H1 (cell line): ENCODE data around the gene ZCCHC18. TPM values are rescaled to one million over a fixed set of nuclear protein-coding genes. Genes with fewer than 3 reads are reported as not detected.
A peak's percentile ranks its signal among the peaks of the same experiment; 100 is the strongest.

ENCODE experiments used
- CTCF ChIA-PET: fragments of 300-600 bp; sonication (Branson Sonifier 250); formaldehyde crosslinking; loops from one replicate; lab custom pipeline; 2021; ENCODE audit not compliant: partially characterized antibody; lab: Charles Lee
- POLR2A ChIA-PET: fragments of 300-600 bp; sonication (Branson Sonifier 250); formaldehyde crosslinking; loops from one replicate; lab custom pipeline; 2021; ENCODE audit warnings: inconsistent platforms; ENCODE audit not compliant: partially characterized antibody; lab: Charles Lee
- DNase-seq, 2 experiments: peaks; one replicate each; pipeline versions ENCODE4 v3.0.0 to v3.0.0-alpha.2; 2010 to 2022; ENCODE audit warnings: low spot score in 2 of 2, low read depth in 1 of 2, mixed read lengths in 1 of 2
- FAIRE-seq: peaks from 2 replicates; lab custom pipeline; 2011; peaks lifted over from hg19 to GRCh38; lab: Jason Lieb, UNC
- H2AFZ ChIP-seq: 2 replicates; pipeline ENCODE4 v1.8.1; 2012; ENCODE audit warnings: low read length, inconsistent platforms
- H2AK5ac ChIP-seq: 2 replicates; pipeline ENCODE4 v1.6.1; 2013; ENCODE audit warnings: low read depth, low read length
- H2BK120ac ChIP-seq: replicated peaks from 2 replicates; pipeline ENCODE3; 2013; ENCODE audit warnings: low read depth, low read length, inconsistent platforms
- H2BK12ac ChIP-seq: 2 replicates; pipeline ENCODE4 v1.6.1; 2013; ENCODE audit warnings: low read depth, low read length
- H2BK15ac ChIP-seq: 2 replicates; pipeline ENCODE4 v1.6.1; 2013; ENCODE audit warnings: low read length
- H2BK20ac ChIP-seq: 2 replicates; pipeline ENCODE4 v1.6.1; 2013; ENCODE audit warnings: low read length
- H2BK5ac ChIP-seq: 2 replicates; pipeline ENCODE4 v1.6.1; 2013; ENCODE audit warnings: low read depth, low read length
- H3K14ac ChIP-seq: 2 replicates; pipeline ENCODE4 v1.6.1; 2013; ENCODE audit warnings: inconsistent platforms; ENCODE audit not compliant: insufficient read length
- H3K18ac ChIP-seq: 2 replicates; pipeline ENCODE4 v1.6.1; 2013; ENCODE audit warnings: low read length; ENCODE audit errors: extremely low read depth
- H3K23ac ChIP-seq: 2 replicates; pipeline ENCODE4 v1.6.1; 2013; ENCODE audit warnings: inconsistent platforms; ENCODE audit not compliant: insufficient read length
- H3K23me2 ChIP-seq: 2 replicates; pipeline ENCODE4 v1.6.1; 2013; ENCODE audit warnings: low read depth, low read length
- H3K27ac ChIP-seq: 2 replicates; pipeline ENCODE4 v1.6.1; 2011; ENCODE audit warnings: low read depth, low read length, inconsistent platforms
- H3K27me3 ChIP-seq, 4 experiments: replicated peaks in 1 of 4; 1 replicate in 1 of 4; 2 replicates in 3 of 4; pipeline versions ENCODE4 v1.6.1 to v1.8.1; 2011 to 2013; ENCODE audit warnings: low read length in 3 of 4, mild to moderate bottlenecking in 3 of 4, inconsistent platforms in 2 of 4, mixed read lengths in 2 of 4, moderate library complexity in 1 of 4; ENCODE audit not compliant: control insufficient read depth in 3 of 4, insufficient read depth in 3 of 4; ENCODE audit errors: extremely low read depth in 1 of 4
- H3K36me3 ChIP-seq, 4 experiments: 2 replicates each; pipeline versions ENCODE4 v1.6.1 to v1.8.1; 2011 to 2013; ENCODE audit warnings: mild to moderate bottlenecking in 4 of 4, low read length in 3 of 4, moderate library complexity in 2 of 4, control low read depth in 1 of 4, inconsistent platforms in 1 of 4; ENCODE audit not compliant: insufficient read depth in 4 of 4, control insufficient read depth in 2 of 4
- H3K4ac ChIP-seq: replicated peaks from 2 replicates; pipeline ENCODE3; 2013; ENCODE audit warnings: low read length, low read depth, mixed read lengths, inconsistent platforms; ENCODE audit not compliant: insufficient read length
- H3K4me1 ChIP-seq, 4 experiments: replicated peaks in 1 of 4; 1 replicate in 1 of 4; 2 replicates in 3 of 4; pipeline versions ENCODE4 v1.6.1 to v1.8.1; 2011 to 2013; ENCODE audit warnings: low read length in 3 of 4, inconsistent platforms in 2 of 4, mixed read lengths in 1 of 4; ENCODE audit not compliant: insufficient read depth in 4 of 4, control insufficient read depth in 3 of 4
- H3K4me2 ChIP-seq, 2 experiments: 2 replicates each; pipeline versions ENCODE4 v1.6.1 to v1.8.1; 2011 to 2013; ENCODE audit warnings: low read depth in 2 of 2, low read length in 2 of 2, control low read depth in 1 of 2, inconsistent platforms in 1 of 2, mild to moderate bottlenecking in 1 of 2; ENCODE audit not compliant: insufficient read depth in 1 of 2
- H3K4me3 ChIP-seq, 4 experiments: fragments of 200-600, 300-600 bp in 1 of 4; sonication (generic), shearing (Covaris generic), sonication (Bioruptor Twin) in 1 of 4; 2 replicates each; pipeline versions ENCODE4 v1.5.1 to v1.8.1; 2011 to 2016; ENCODE audit warnings: low read length in 4 of 4, low read depth in 3 of 4, control low read depth in 2 of 4, inconsistent platforms in 2 of 4, mild to moderate bottlenecking in 2 of 4, mixed read lengths in 1 of 4, moderate library complexity in 1 of 4; ENCODE audit not compliant: insufficient read depth in 2 of 4; ENCODE audit errors: extremely low read depth in 1 of 4
- H3K56ac ChIP-seq: replicated peaks from 2 replicates; pipeline ENCODE3; 2013; ENCODE audit warnings: low read depth, mild to moderate bottlenecking, mixed read lengths, low read length, inconsistent platforms; ENCODE audit not compliant: insufficient read length
- H3K79me1 ChIP-seq: 2 replicates; pipeline ENCODE4 v1.6.1; 2013; ENCODE audit warnings: low read depth, low read length, control low read depth
- H3K79me2 ChIP-seq, 2 experiments: 2 replicates each; pipeline versions ENCODE4 v1.6.1 to v1.8.1; 2012 to 2013; ENCODE audit warnings: low read length in 2 of 2, mild to moderate bottlenecking in 2 of 2, inconsistent platforms in 1 of 2; ENCODE audit not compliant: insufficient read depth in 2 of 2, control insufficient read depth in 1 of 2
- H3K9ac ChIP-seq, 4 experiments: replicated peaks in 1 of 4; 1 replicate in 1 of 4; 2 replicates in 3 of 4; pipeline versions ENCODE4 v1.6.1 to v1.8.1; 2011 to 2013; ENCODE audit warnings: low read depth in 3 of 4, low read length in 3 of 4, control low read depth in 2 of 4, mild to moderate bottlenecking in 2 of 4, moderate library complexity in 2 of 4, inconsistent platforms in 1 of 4; ENCODE audit errors: extremely low read depth in 1 of 4
- H3K9me3 ChIP-seq, 2 experiments: 2 replicates each; pipeline versions ENCODE4 v1.6.1 to v1.8.1; 2012 to 2013; ENCODE audit warnings: mild to moderate bottlenecking in 2 of 2, moderate library complexity in 2 of 2, control low read depth in 1 of 2, inconsistent platforms in 1 of 2, low read depth in 1 of 2, low read length in 1 of 2, mixed read lengths in 1 of 2; ENCODE audit not compliant: insufficient read depth in 2 of 2
- H4K20me1 ChIP-seq, 2 experiments: replicated peaks in 1 of 2; 2 replicates each; pipeline versions ENCODE3 to v1.8.1; 2011 to 2013; ENCODE audit warnings: inconsistent platforms in 2 of 2, low read length in 2 of 2, mild to moderate bottlenecking in 1 of 2; ENCODE audit not compliant: insufficient read depth in 2 of 2, control insufficient read depth in 1 of 2
- H4K5ac ChIP-seq: 2 replicates; pipeline ENCODE4 v1.6.1; 2013; ENCODE audit warnings: low read length, low read depth, mixed read lengths, inconsistent platforms; ENCODE audit not compliant: insufficient read length
- H4K8ac ChIP-seq: 2 replicates; pipeline ENCODE4 v1.8.0; 2013; ENCODE audit warnings: mild to moderate bottlenecking, moderate library complexity, low read length, inconsistent platforms; ENCODE audit not compliant: insufficient read depth; ENCODE audit errors: extremely low read depth
- H4K91ac ChIP-seq: replicated peaks from 2 replicates; pipeline ENCODE3; 2013; ENCODE audit warnings: low read length, mixed read lengths, inconsistent platforms; ENCODE audit not compliant: insufficient read length
- RAD21 ChIP-seq, 2 experiments: IDR thresholded peaks in 1 of 2; conservative IDR thresholded peaks in 1 of 2; 2 replicates each; pipeline ENCODE4 v1.6.1; 2011; ENCODE audit warnings: low read depth in 2 of 2, low read length in 2 of 2, improper control_type of control experiment in 1 of 2, inconsistent platforms in 1 of 2, mild to moderate bottlenecking in 1 of 2, moderate library complexity in 1 of 2
- RNF2 ChIP-seq: fragments of 200-900, 300-1000 bp; sonication (generic); IDR thresholded peaks from 2 replicates; pipeline ENCODE4 v1.7.1; 2016; ENCODE audit warnings: borderline replicate concordance, low read depth, mild to moderate bottlenecking, antibody characterized with exemption, low read length; ENCODE audit not compliant: poor library complexity, severe bottlenecking; ENCODE audit errors: missing control alignments
- WGBS, 2 experiments: shearing (Covaris generic) in 1 of 2; methylation state at CpG; one replicate each; pipeline versions ENCODE4 v1.1.6 to v1.1.7; 2013 to 2015; ENCODE audit warnings: low lambda C conversion rate in 2 of 2, mixed read lengths in 2 of 2, inconsistent platforms in 1 of 2, low coverage in 1 of 2, missing lambda C conversion rate in 1 of 2; ENCODE audit not compliant: insufficient replicate concordance in 2 of 2, insufficient coverage in 1 of 2, insufficient read length in 1 of 2; ENCODE audit errors: extremely low coverage in 1 of 2, missing lambda C conversion rate in 1 of 2; 5-methylcytosine and 5-hydroxymethylcytosine counted together
- polyA plus RNA-seq, 7 experiments: library from polyadenylated mRNA; depleted of rRNA in 3 of 7; stranded (reverse) in 5 of 7; unstranded in 2 of 7; fragments of >200 nt in 5 of 7; fragments of 200-250 nt in 2 of 7; gene quantifications; 1 replicate in 5 of 7; 2 replicates in 1 of 7; 4 replicates in 1 of 7; pipeline versions ENCODE4 v1.2.1 to v1.2.3, GENCODE V29; 2011 to 2013; ENCODE audit warnings: missing spikeins in 2 of 7, mixed read lengths in 2 of 7
- total RNA-seq: library from RNA; stranded (reverse); fragmentation: NEBNext Ultra II Directional; extraction: Animal tissue kit (Norgen Biotek cat#: 25700); gene quantifications from 2 replicates; pipeline ENCODE4 v1.2.1, GENCODE V29; 2021
- TF ChIP-seq, protein P1 (sequence below), 3 experiments: IDR thresholded peaks; 1 replicate in 2 of 3; 2 replicates in 1 of 3; pipeline versions ENCODE4 v1.5.1 to v1.6.1; 2011; ENCODE audit warnings: low read length in 3 of 3, mild to moderate bottlenecking in 3 of 3, inconsistent platforms in 2 of 3, low read depth in 1 of 3, moderate library complexity in 1 of 3; ENCODE audit not compliant: insufficient read depth in 1 of 3; ENCODE audit errors: control extremely low read depth in 1 of 3

Gene ZCCHC18
- total and polyA plus RNA-seq, 2 of the 8 experiments (the other 6 are each of a cell fraction or from before 2014, with no cell fraction given), result 3.7 to 8.8 TPM

- H3K79me2 ChIP-seq, result no peaks in the 10 kb centered on the region
- no peaks in the 10 kb centered on the region for H3K4me1 ChIP-seq
- ChIA-PET CTCF (interaction anchor here (0.7 to 1.6 kb wide), 6 partner anchors 10 to 253 kb away, joined by 3 to 12 read pairs (median 4); partner anchors contain the start of gene ZCCHC18), POLR2A (no interaction called here)
- no peak overlapping the region for H4K8ac ChIP-seq
- H2BK120ac ChIP-seq, result no peak overlapping the region
- H3K14ac ChIP-seq, result no peak overlapping the region
- no peaks in the 10 kb centered on the region for H3K36me3 ChIP-seq
- H4K5ac ChIP-seq, result no peak overlapping the region
- H2AFZ ChIP-seq, result no peak overlapping the region
- H2BK20ac ChIP-seq, result no peak overlapping the region
- 15% methylated on average over 4 of the region's 4 CpGs; no CpG with 5 or more reads in 1 of the 2 experiments for WGBS, 2 experiments
- DNase-seq, result no peak
- no peak overlapping the region for H3K4me3 ChIP-seq
- no peaks in the 10 kb centered on the region for H3K9me3 ChIP-seq
- H3K27me3 ChIP-seq, result no peaks in the 10 kb centered on the region
- no peak overlapping the region for H3K56ac ChIP-seq
- peak; percentile 94 for FAIRE-seq
- H3K4ac ChIP-seq, result no peak overlapping the region
- no peak for TF ChIP-seq RNF2
- TF ChIP-seq, protein P1, sequence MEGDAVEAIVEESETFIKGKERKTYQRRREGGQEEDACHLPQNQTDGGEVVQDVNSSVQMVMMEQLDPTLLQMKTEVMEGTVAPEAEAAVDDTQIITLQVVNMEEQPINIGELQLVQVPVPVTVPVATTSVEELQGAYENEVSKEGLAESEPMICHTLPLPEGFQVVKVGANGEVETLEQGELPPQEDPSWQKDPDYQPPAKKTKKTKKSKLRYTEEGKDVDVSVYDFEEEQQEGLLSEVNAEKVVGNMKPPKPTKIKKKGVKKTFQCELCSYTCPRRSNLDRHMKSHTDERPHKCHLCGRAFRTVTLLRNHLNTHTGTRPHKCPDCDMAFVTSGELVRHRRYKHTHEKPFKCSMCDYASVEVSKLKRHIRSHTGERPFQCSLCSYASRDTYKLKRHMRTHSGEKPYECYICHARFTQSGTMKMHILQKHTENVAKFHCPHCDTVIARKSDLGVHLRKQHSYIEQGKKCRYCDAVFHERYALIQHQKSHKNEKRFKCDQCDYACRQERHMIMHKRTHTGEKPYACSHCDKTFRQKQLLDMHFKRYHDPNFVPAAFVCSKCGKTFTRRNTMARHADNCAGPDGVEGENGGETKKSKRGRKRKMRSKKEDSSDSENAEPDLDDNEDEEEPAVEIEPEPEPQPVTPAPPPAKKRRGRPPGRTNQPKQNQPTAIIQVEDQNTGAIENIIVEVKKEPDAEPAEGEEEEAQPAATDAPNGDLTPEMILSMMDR (IDR thresholded peaks at IDR 0.05; ENCODE audit: control extremely low read depth in 1 of 3, insufficient read depth in 1 of 3, low read depth in 1 of 3, low read length in 3 of 3), result peak in 2 of 3 experiments; percentile 44 to 50; a peak in 2 of 4 replicates
- peak; percentile 51 to 65 for TF ChIP-seq RAD21 (IDR thresholded peaks at IDR 0.05 in 1 of 2, conservative IDR thresholded peaks at IDR 0.05 in 1 of 2; ENCODE audit: low read depth in 2 of 2, low read length in 2 of 2)
- H3K9ac ChIP-seq, result no peak overlapping the region
- H3K27ac ChIP-seq, result no peak overlapping the region
- no peak overlapping the region for H2BK5ac ChIP-seq
- H3K79me1 ChIP-seq, result no peaks in the 10 kb centered on the region
- H2BK15ac ChIP-seq, result no peak overlapping the region
- no peaks in the 10 kb centered on the region for H3K23me2 ChIP-seq
- no peak overlapping the region for H2AK5ac ChIP-seq
- no peak overlapping the region for H4K91ac ChIP-seq
- H2BK12ac ChIP-seq, result no peak overlapping the region
- no peak overlapping the region for H3K4me2 ChIP-seq
- H3K18ac ChIP-seq, result no peak overlapping the region
- no peak overlapping the region for H3K23ac ChIP-seq
- H4K20me1 ChIP-seq, result no peaks in the 10 kb centered on the region
These were observed 14.0 kb upstream of the ZCCHC18 start for GRCh38 chrX:104098151-104098808.
